ENCODE measurements around the gene PYCARD.
"Not testable (repeated sequence)": the region's sequence is repeated elsewhere in the genome, so short reads cannot be mapped to it uniquely, and the experiment has no call there.

Gene PYCARD

DNA sequence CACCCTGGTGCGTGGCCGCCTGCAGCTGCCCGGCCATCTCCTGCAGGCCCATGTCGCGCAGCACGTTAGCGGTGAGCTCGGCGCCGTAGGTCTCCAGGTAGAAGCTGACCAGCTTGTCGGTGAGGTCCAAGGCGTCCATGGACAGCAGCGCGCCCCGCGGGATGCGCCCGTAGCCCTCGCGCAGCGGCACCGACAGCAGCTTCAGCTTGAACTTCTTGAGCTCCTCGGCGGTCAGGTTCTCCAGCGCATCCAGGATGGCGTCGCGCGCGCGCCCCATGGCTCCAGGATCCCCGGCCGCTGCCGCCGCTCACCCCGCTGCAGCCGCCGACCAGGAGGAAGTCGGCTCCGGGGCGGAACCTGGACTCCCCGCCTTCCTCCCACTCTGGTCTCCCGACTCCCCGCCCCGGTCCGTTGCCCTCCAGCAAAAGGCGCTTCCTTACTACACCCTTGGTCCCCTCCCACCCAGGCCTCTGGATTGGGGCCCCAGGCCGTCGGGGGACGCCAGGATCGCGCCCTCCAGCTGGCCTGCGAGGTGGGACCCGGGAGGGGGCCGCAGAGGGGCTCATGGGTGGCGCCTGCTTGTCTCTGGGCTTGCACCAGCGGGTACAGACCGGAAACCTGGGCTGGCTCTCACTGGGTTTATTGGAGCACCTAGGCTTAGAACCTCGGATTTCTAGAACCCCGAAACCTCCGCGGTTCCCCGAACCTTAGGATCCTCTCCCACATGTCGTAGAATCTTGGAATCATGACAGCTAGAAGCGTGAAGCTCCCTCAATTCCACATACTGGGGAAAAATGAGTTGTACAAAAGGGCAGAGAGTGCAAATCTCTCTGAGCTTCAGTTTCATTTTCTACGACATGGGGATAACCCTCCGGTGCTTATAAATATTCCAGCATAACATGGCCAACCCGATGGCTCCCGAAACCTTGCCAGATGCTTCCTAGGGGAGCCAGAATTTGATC lies at the start of gene PYCARD:
Gene PYCARD, minus strand, starts transcription at position 347 of the 962 bp plus-strand sequence. Its CDS starts 70 bp downstream, at position 277.
- DNase-seq = no peak

DNA sequence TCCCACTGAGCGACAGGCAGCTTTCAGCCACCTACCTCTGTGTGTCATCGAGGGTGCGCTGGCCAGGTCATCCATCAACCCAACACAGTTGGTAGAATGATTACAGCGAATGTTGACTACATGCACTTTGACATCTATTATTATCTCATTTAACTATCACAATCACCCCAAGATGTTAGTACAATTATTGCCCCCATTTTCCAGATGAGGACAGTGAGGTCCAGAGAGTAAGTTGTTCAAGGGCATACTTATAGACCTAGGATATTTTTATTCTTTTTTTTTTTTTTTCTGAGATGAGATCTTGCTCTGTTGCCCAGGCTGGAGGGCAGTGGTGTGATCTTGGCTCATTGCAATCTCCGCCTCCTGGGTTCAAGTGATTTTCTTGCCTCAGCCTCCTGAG lies 48.9 kb upstream of the PYCARD start:
- DNase-seq = no peak

DNA sequence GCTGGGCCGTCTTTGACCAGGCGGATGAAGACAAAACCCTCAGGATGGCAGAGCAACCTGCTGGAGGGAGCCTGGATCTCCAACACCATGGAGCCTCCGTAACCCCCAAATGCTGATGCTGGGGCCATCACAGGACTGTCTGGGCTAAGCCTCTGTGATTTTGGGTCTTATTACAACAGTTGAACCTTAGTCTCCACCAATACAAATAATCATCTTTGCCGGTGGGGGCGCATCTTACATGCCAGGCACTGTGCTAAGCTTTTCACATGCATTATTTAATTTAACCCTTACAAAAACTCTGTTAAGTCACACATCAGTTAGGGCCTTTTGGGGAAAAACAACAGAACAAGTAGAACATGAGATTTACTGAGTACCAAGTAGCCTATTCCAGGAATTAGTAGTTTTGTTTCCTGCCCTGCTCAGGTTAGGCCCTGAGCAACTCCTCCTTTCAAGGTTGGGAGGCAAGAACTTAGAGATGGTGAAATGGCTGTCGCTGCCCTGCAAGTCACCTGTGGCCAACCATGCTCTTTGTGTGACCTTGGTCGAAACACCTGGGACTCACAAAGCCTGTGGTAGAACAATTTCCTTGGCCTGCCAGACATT lies 48.3 kb upstream of the PYCARD start:
- DNase-seq = no peak

DNA sequence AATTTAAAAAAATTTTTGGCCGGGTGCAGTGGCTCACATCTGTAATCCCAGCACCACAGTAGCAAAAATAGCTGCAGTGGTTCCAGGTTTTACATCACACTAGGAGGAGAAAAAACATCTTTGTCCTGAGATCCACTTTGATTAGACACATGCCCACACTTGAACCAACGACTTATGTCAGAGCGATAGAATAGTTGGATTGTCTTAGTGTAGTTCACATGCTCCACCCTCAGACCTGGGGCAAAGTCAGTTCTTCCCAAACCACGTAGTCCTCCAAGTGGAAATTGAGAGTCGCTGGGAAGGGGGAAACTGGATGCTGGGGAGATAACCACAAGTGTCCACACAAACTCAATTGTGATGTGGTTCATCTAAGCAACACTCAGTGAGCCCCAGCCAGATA lies 45.8 kb upstream of the PYCARD start:
- DNase-seq = no peak

DNA sequence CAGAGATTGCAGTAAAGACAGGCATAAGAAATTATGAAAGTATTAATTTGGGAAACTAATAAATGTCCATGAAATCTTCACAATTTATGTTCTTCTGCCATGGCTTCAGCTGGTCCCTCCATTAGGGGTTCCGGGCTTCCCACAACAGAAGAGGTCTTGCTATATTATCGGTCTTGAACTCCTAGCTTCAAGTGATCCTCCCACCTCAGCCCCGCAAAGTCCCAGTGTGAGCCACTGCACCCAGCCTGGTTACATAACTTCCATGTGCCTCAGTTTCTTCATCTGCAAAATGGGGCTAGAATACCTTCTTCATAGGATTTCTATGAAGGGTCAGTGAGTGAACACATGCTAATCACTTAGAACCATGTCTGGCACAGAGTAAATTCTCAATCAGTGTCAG lies 43.7 kb upstream of the PYCARD start:
- DNase-seq = no peak

DNA sequence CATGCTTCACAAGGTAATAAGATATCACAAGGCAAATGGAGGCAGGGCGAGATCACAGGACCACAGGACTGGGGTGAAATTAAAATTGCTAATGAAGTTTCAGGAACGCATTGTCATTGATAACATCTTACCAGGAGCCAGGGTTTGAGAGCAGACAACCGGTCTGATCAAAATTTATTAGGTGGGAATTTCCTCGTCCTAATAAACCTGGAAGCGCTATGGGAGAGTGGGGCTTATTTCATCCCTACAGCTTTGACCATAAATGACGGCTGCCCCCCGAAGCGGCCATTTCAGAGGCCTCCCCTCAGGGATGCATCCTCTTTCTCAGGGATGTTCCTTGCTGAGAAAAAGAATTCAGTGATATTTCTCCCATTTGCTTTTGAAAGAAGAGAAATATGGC lies 43.0 kb upstream of the PYCARD start:
- not testable (repeated sequence) for DNase-seq

DNA sequence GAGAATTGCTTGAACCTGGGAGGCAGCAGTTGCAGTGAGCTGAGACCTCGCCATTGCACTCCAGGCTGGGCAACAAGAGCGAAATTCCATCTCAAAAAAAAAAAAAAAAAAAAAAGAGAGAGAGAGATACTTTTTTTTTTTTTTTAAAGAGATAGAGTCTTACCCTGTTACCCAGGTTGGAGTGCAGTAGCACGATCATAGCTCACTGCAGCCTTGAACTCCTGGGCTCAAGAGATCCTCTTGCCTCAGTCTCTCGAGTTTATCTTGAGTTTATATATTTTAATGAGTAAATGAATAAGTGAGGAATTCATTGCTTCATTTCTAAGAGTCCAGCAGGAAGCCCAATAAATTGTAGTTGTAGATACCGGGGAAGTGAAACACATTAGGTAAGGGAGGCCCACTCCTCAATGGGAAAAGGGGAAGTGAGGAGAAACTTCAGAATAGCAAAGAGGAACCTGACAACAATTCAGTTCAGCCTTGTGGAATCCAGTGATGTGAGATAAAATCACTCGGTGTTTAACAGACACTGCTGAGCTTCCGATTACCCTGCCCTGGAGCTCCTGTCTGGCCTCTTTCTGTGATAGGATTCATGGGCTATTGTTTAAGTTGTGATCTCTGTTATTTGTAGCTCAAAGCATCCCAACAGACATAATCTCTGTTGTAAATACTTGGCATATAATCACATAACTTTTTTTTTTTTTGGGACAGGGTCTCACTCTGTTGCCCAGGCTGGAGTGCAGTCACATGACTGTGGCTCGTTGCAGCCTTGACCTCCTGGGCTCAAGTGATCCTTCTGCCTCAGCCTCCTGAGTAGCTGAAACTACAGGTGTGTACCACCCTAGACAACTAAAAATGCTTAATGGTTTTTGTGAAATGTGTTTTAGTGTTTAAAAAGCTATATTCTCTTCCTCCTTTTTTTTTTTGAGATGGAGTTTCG lies 41.4 kb upstream of the PYCARD start:
- DNase-seq = no peak

DNA sequence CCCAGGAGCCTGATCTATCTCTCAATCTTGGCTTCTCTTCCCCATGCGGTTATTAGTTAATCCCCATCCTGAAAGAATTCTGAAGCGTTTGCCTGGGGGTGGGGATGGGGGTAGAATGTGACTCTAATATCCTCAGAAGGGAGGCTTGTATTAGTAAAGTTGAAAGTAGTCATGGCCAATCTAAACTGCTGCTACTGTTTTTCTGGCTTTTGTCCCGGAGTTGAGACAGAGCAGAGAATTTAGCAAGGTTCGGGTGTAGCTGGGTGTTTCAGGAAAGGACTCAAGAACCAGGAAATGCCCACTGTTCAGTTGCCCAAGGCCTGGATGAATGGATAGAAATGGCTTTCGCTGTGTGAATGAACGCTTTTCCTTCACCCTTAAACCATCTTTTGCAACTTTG lies 39.6 kb upstream of the PYCARD start:
- DNase-seq = no peak

DNA sequence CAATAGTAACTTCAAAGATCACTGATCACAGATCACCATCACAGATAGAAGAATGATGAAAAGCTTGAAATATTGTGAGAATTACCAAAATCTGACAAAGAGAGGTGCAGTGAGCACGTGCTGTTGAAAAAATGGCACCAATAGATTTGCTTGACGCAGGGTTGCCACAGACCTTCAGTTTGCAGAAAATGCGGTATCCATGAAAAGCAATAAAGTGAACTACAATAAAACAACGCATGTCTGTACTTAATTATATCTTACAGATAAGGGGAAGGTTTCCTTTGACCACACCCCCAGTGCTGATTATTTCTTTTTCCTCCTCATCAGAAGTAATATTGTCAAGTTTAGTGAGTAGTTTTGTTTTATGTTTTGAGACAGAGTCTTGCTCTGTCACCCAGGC lies 35.5 kb upstream of the PYCARD start:
- no peak for DNase-seq

DNA sequence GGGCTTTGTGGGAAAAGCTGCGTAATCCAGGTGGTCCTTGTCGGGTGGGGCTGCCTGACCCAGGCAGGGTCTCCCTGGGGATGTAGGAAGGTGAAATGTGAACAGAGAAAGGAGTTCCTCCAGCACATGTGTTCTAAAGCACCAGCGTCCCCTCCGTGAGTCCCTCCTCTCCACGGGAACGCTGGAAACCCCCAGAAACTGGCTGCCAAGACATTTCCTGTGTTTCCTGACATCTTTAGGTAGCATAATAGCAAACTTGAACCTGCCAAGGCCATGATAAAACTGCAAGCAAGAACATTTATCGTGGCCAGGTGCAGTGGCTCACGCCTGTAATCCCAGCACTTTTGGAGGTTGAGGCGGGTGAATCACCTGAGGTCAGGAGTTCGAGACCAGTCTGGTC lies 26.9 kb upstream of the PYCARD start:
- DNase-seq = no peak

DNA sequence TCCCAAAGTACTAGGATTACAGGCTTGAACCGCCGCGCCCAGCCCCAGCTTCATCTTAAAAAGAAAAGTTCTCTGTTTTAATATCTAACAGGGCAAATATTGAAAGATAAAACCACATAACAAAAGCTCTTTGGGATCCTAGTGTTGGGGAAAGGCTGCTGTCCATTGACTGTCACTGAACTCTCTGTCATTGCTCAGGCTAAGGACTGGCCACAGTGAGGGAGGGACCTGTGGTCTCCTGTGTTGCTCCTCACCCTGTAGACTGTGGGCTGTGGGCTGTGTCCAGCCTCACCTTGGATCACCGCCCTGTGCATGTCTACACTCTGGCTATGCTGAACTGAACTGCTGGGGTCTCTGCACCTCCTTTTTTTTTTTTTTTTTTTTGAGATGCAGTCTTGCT lies 25.6 kb upstream of the PYCARD start:
- no peak for DNase-seq

DNA sequence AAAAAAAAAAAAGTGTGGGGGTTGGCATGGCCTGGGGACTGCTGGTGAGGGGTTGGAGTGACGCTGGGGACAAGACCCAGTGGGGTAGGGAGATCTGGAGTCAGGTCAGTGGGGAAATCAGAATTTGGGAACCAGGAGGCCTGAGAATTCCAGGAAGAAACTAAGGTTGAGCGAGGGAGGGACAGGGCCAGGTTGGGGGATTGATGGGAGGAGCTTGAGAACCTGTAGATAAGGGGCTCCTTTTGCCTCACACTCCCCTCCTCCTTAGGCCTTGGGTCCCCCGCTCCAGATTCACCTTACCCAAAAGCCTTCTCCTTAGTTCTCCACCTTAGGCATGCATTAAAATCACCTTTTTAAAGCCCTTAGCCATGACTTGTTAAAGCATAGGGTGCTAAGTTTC lies 22.6 kb upstream of the PYCARD start:
- no peak for DNase-seq

DNA sequence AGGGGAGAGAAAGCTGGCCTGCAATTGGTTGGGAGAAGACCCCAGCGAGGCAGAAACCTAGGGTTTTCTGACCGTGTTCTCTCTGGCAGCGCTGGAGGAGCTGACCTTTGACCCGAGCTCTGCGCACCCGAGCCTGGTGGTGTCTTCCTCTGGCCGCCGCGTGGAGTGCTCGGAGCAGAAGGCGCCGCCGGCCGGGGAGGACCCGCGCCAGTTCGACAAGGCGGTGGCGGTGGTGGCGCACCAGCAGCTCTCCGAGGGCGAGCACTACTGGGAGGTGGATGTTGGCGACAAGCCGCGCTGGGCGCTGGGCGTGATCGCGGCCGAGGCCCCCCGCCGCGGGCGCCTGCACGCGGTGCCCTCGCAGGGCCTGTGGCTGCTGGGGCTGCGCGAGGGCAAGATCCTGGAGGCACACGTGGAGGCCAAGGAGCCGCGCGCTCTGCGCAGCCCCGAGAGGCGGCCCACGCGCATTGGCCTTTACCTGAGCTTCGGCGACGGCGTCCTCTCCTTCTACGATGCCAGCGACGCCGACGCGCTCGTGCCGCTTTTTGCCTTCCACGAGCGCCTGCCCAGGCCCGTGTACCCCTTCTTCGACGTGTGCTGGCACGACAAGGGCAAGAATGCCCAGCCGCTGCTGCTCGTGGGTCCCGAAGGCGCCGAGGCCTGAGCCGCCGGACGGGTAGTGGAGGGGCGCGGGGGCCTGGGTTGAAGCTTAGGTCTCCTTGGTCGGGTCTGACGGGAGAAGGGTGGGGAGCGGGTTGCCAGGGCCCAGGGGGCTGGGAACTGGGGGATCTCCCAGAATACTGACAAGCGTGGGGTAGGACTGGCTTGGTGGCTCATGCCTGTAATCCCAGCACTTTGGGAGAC lies 21.8 kb upstream of the PYCARD start:
- no peak for DNase-seq

DNA sequence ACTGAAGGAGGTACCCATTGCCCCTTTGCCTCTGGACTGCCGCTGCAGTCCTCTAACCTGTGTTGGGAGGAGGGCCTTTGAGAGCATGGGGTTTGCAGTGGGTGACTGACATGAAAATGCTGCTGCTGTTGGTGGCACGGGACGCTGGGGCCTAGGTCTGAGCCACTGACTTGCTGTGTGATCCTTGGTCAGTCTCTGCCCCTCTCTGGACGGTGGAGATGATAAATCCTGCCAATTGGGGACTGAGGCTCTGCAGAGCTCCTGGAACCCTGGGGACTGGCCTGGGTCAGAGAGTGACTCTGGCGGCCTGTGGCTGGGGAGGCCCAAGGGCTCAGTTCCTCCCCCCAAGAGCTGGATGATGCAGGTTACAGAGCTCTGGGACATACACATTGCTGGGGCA lies 20.5 kb upstream of the PYCARD start:
- no peak for DNase-seq

DNA sequence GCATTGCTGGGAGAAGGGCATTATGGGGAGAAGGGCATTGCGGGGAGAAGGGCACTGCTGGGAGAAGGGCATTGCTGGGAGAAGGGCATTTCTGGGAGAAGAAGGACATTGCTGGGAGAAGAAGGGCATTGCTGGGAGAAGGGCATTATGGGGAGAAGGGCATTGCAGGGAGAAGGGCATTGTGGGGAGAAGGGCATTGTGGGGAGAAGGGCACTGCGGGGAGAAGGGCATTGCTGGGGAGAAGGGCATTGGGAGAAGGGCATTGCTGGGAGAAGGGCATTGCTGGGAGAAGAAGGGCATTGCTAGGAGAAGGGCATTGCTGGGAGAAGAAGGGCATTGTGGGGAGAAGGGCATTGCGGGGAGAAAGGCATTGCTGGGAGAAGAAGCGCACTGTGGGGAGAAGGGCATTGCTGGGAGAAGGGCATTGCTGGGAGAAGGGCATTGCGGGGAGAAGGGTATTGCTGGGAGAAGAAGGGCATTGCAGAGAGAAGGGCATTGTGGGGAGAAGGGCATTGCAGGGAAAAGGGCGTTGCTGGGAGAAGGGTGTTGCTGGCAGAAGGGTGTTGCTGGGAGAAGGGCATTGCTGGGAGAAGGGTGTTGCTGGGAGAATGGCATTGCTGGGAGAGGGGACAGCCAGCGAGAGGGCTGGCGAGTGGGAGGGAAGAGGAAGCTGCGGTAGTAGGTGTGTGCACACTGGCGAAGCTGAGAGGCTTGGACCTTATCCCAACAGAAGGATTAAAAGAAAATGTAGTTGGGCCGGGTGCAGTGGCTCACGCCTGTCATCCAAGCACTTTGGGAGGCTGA lies 19.0 kb upstream of the PYCARD start:
- no peak for DNase-seq

DNA sequence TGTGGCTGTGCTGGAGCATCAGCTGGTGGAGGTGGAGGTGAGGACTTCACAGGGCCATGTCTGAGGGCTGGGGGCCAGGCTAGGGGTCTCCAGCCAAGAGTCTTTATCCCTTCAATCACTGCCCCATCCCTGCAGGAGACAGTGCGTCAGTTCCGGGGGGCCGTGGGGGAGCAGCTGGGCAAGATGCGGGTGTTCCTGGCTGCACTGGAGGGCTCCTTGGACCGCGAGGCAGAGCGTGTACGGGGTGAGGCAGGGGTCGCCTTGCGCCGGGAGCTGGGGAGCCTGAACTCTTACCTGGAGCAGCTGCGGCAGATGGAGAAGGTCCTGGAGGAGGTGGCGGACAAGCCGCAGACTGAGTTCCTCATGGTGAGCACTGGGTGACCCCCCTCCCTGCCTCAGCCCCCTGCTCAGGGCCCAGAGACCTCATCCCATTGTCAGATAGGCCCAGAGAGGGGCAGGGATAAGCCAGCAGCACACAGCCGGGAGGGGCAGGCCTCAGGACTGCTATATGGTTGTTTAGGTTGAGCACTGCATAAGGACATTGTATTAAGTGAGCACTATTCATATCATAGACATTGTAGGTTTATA lies 16.7 kb upstream of the PYCARD start:
- no peak for DNase-seq

DNA sequence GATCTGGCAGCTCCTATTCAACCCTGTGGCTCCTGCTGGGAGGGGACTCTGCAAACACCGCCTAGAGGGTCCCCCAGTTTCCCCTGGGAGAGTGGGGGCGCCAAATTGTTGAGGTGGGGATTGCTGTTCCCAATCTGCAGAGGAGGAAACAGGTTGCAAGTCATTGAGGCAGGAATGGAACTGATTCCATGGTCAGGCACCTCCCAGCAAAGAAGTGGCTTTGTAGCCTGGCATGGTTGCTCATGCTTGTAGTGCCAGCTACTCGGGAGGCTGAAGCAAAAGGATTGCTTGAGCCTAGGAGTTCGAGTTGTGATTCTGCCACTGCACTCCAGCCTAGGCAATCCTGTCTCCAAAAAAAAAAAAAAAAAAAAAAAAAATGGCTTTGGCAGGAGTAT lies 14.6 kb upstream of the PYCARD start:
- DNase-seq = no peak

DNA sequence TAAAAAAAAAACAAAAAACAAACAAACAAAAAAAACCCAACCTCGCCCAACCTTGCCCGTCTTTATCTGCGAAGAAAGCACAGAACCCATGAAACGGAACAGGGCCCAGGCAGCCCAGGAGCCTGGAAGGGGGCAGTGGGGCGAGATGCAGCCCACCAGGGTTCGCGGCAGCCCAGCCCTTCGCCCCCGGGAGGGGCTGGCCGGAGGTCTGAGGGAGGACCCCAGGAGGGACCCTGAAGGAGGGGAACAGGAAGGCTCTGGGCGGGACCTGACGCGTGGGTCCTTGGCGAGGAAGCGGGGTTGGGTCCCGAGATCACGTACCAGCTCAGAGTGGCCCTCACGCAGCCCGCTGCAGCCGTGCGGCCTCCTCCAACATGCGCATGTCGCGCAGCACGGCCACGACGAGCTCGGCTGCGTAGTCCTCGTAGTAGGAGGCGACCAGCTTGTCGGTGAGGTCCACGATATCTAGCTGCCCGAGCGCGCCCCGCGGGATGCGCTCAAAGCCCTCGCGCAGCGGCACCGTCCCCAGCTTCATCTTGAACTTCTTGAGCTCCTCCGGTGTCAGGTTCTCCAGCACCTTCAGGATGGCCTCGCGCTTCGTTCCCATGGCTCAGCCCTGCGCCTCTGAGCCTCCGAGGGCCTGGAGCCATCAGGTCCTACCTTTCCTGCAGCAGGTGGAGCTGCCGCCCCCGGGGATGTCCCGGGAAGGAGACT lies 14.0 kb upstream of the PYCARD start, which contains the start of gene PYDC1:
Gene PYDC1, minus strand, starts transcription at position 714 of the 714 bp plus-strand sequence. Its CDS starts 107 bp downstream, at position 607.
- no peak for DNase-seq

DNA sequence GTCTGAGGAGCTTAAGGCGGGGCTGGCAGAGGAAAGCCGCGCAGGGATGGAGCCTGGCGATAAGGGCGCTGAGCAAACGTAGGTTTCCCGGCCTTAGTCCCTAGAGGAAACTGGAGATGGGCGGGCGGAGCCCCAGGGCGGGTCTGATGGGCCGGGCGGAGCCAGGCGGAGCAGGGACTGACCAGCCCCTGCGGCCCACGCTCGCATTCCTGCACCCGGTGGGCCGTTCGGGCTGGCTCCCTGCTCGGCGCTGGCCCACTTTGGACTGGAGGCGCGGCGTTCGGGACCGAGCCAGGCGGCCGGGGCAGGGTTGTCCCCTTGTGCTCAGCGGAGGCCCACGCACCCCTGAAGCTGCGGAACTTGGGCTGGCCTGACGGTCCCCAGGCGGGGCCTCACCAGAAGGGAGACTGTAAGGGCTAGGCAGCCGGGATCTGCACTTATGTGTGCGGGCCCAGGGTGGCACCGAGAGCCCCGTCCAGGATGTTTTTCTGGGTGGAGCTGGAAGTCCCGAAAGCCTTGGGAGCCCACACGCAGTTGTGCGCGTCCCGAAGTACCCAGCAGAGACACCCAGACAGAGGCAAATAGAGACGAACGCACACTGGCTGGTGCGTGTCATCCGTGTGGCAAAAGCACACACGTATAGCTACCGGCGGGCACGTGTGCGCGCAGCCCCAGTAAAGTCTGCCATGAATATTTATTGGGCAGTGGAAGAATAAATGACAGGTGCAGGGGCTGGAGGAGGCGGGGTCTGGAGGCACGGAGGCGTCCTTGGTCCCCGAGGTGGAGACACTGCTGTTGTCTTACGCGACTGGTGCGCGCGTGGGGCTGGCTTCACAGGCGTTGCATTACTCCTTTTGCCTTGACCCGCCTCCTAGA lies 13.0 kb upstream of the PYCARD start:
- no peak for DNase-seq

Measured in stimulated activated CD4-positive, alpha-beta T cell treated with anti-CD3 and anti-CD28 coated beads, Interleukin-12 subunit alpha, Interleukin-12 subunit beta, amount 100 ng/mL, for 4 hours (primary cell).